Heart left ventricle (tissue), 16 donors: ENCODE measurements around the gene SCPEP1. TPM values are rescaled to one million over a fixed set of nuclear protein-coding genes. Genes with fewer than 3 reads are reported as not detected.

Experiments used
- ATAC-seq, 4 donors: fragments of 200-7000 bp; cut with Tn5 transposase; one replicate each; pipeline ENCODE4 v1.9.1; 2020 to 2022; ENCODE audit warnings: moderate library complexity in 4 of 4, mild to moderate bottlenecking in 3 of 4, moderate number of reproducible peaks in 1 of 4
- DNase-seq, 5 donors: peaks; one replicate each; pipeline ENCODE4 v3.0.0-alpha.2; 2020
- H3K27ac ChIP-seq, 12 donors: fragments of 200-600 bp; sonication (generic) in 4 of 12; one replicate each; pipeline versions ENCODE4 v1.5.0 to v1.8.0; 2016 to 2022; ENCODE audit warnings: mild to moderate bottlenecking in 2 of 12
- H3K27me3 ChIP-seq, 9 donors: fragments of 200-600 bp; sonication (generic) in 2 of 9; one replicate each; pipeline versions ENCODE4 v1.5.1 to v1.8.0; 2016 to 2022; ENCODE audit warnings: mild to moderate bottlenecking in 3 of 9
- H3K36me3 ChIP-seq, 9 donors: fragments of 200-600 bp; sonication (generic) in 2 of 9; one replicate each; pipeline versions ENCODE4 v1.5.0 to v1.8.0; 2018 to 2022; ENCODE audit warnings: mild to moderate bottlenecking in 2 of 9
- H3K4me1 ChIP-seq, 12 donors: fragments of 200-600 bp; sonication (generic) in 4 of 12; one replicate each; pipeline versions ENCODE4 v1.5.0 to v1.8.0; 2016 to 2022; ENCODE audit warnings: mild to moderate bottlenecking in 3 of 12
- H3K4me3 ChIP-seq, 12 donors: fragments of 200-600 bp; sonication (generic) in 4 of 12; one replicate each; pipeline versions ENCODE4 v1.5.0 to v1.8.0; 2017 to 2022; ENCODE audit warnings: mild to moderate bottlenecking in 9 of 12, moderate library complexity in 4 of 12
- H3K9me3 ChIP-seq, 12 donors: fragments of 200-600 bp; sonication (generic) in 4 of 12; one replicate each; pipeline versions ENCODE4 v1.5.0 to v1.8.0; 2016 to 2022; ENCODE audit warnings: mild to moderate bottlenecking in 1 of 12
- CTCF ChIP-seq, 12 donors: fragments of 200-600 bp; sonication (generic) in 4 of 12; IDR thresholded peaks; one replicate each; pipeline versions ENCODE4 v1.5.0 to v1.8.0; 2018 to 2022; ENCODE audit warnings: antibody characterized with exemption in 12 of 12, mild to moderate bottlenecking in 5 of 12
- POLR2A ChIP-seq, 2 donors: fragments of 450-650 bp; IDR thresholded peaks; one replicate each; pipeline ENCODE4 v1.6.1; 2017; ENCODE audit warnings: antibody characterized with exemption in 2 of 2, mild to moderate bottlenecking in 2 of 2, moderate library complexity in 2 of 2
- WGBS, 4 donors: extraction: QIAGEN DNeasy Blood & Tissue Kit in 2 of 4; methylation state at CpG; one replicate each; pipeline versions ENCODE4 v1.1.5 to v1.1.7; 2013 to 2018; 5-methylcytosine and 5-hydroxymethylcytosine counted together
- intact Hi-C, 10 donors: fragments of 100-400 bp; cut with DNase I; formaldehyde crosslinking; loops; one replicate each; pipeline versions ENCODE4 v1.11.1 to v1.14.2; 2022
- polyA plus RNA-seq, 2 donors: library from polyadenylated mRNA; stranded (reverse); fragments of 200-250 nt; gene quantifications; one replicate each; pipeline ENCODE4 v1.2.3, GENCODE V29; 2013
- total RNA-seq, 9 donors: library from RNA; depleted of rRNA in 2 of 9; stranded (reverse); fragments of >200 nt in 2 of 9; fragmentation: NEBNext Ultra II Directional in 3 of 9; extraction: Animal tissue kit (Norgen Biotek cat#: 25700) in 3 of 9; gene quantifications; one replicate each; pipeline versions ENCODE4 v1.1.0 to v1.2.4, GENCODE V29; 2016 to 2023
- donor health status: ischemic (EF 13 %, LVEDD 7.1; RV severe dilation, severe dysfunction).
- donor health status: healthy with polysubstance abuse.
- donor health status: DM: no; HTN: yes; CAD: no.
- donor health status: DM: no; HTN: no; CAD: no.
- donor health status: ischemic (EF 25% LVEDD 6.9; RV normal size, moderate dysfunction).
- donor health status: ischemic (EF 25% LVEDD 5.7; RV mildly dilated, moderate dysfunction).
- donor health status: healthy.
- donor health status: DM: yes; HTN: yes; CAD: no.
- donor health status: ischemic (EF 35%, LVEDD 5.7; RV mildly dilated, moderate dysfunction).
- donor health status: nonischemic (EF 11% LVEDD 7.7; RV severe dilation, severe dysfunction).
- donor health status: DM: yes; HTN: yes; CAD: no.
- donor health status: PGD.
- donor health status: ischemic (EF 29% LVEDD 5.4; RV normal size, mild dysfunction).
- donor health status: nonischemic (EF 23%, LVEDD 6.1; RV moderate dilation, normal function).

Gene SCPEP1
- total and polyA plus RNA-seq, 11 donors = 31.9 to 162 (median 58.0) TPM

- Histone ChIP-seq H3K27ac (peak overlapping the region in 9 of 12 donors; percentile 23 to 87 (median 61)), H3K27me3 (peaks cover 0 to 11% (median 0%) of the 10 kb centered on the region in 9 donors), H3K4me3 (no peak overlapping the region), H3K36me3 (no peaks in the 10 kb centered on the region), H3K4me1 (peaks cover 0 to 41% (median 13%) of the 10 kb centered on the region in 12 donors), H3K9me3 (no peaks in the 10 kb centered on the region)
- ATAC-seq (no peak), DNase-seq (no peak)
- 78 to 81% (median 79%) methylated on average over 10 of the region's 10 CpGs for WGBS, 4 donors
- TF ChIP-seq POLR2A (IDR thresholded peaks at IDR 0.05) (no peak), CTCF (IDR thresholded peaks at IDR 0.05) (no peak)
- intact Hi-C loops = loop anchor here in 1 of 10 donors (5.0 kb wide), 1 partner anchor 72 kb away; no protein-coding TSS in a partner anchor
Observed at GRCh38 chr17:57034807-57035754, 57.1 kb downstream of the SCPEP1 start.

GRCh38 chr17:57035971-57036481, 58.1 kb downstream of the SCPEP1 start:
- Histone ChIP-seq H3K27ac (peak overlapping the region in 11 of 12 donors; percentile 21 to 87 (median 60)), H3K9me3 (no peaks in the 10 kb centered on the region), H3K4me3 (peak overlapping the region in 2 of 12 donors; percentile 7 to 17), H3K36me3 (no peaks in the 10 kb centered on the region), H3K4me1 (peaks cover 0 to 41% (median 13%) of the 10 kb centered on the region in 12 donors), H3K27me3 (peaks cover 0 to 17% (median 0%) of the 10 kb centered on the region in 9 donors)
- ATAC-seq (peak in 3 of 4 donors; percentile 45 to 65 (median 48)), DNase-seq (peak in 4 of 5 donors; percentile 22 to 53 (median 34))
- WGBS, 4 donors = 32 to 42% (median 38%) methylated on average over 4 of the region's 4 CpGs
- TF ChIP-seq POLR2A (IDR thresholded peaks at IDR 0.05) (no peak), CTCF (IDR thresholded peaks at IDR 0.05) (no peak)
- intact Hi-C loops = no loop called here

- no peak for TF ChIP-seq CTCF (IDR thresholded peaks at IDR 0.05)
- TF ChIP-seq POLR2A (IDR thresholded peaks at IDR 0.05) = no peak
- no peaks in the 10 kb centered on the region for H3K9me3 ChIP-seq
- no peak for ATAC-seq
- intact Hi-C loops = no loop called here
- H3K4me3 ChIP-seq = no peak overlapping the region
- no peak overlapping the region for H3K27ac ChIP-seq
- H3K36me3 ChIP-seq = no peaks in the 10 kb centered on the region
- 76 to 85% (median 83%) methylated on average over 1 of the region's 1 CpG for WGBS, 4 donors
- H3K27me3 ChIP-seq = peaks cover 0 to 17% (median 0%) of the 10 kb centered on the region in 9 donors
- peaks cover 0 to 41% (median 13%) of the 10 kb centered on the region in 12 donors for H3K4me1 ChIP-seq
- no peak for DNase-seq
Observed at GRCh38 chr17:57037411-57037810, 59.5 kb downstream of the SCPEP1 start.

DNA sequence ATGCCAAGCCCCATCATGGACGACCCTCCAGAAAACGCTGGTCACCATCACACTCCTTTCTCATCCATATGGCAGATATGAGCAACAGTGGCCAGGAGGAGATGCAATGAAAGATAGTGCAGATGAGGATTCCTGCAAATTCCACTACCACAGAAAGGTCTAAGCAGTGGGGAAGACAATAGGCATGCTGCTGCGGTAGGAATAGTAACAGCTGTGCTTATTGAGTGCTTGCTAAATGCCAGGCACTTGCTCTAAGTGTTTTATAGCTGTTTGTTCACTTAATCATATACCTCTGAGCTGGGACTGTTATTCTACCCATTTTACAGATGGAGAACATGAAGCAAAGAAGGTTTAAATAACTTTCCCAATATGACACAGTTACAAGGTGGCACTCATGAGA, 60.6 kb downstream of the SCPEP1 start:
- no peak overlapping the region for H3K27ac ChIP-seq
- intact Hi-C loops = no loop called here
- WGBS, 4 donors = 70 to 83% (median 82%) methylated on average over 3 of the region's 3 CpGs

More for the DNA sequence above, 60.6 kb downstream of the SCPEP1 start:
- no peaks in the 10 kb centered on the region for H3K9me3 ChIP-seq
- peaks cover 0 to 37% (median 10%) of the 10 kb centered on the region in 12 donors for H3K4me1 ChIP-seq
- no peak for TF ChIP-seq POLR2A (IDR thresholded peaks at IDR 0.05)
- TF ChIP-seq CTCF (IDR thresholded peaks at IDR 0.05) = no peak
- ATAC-seq = no peak
- DNase-seq = no peak
- H3K4me3 ChIP-seq = no peak overlapping the region
- peaks cover 0 to 22% (median 2%) of the 10 kb centered on the region in 9 donors for H3K27me3 ChIP-seq
- H3K36me3 ChIP-seq = no peaks in the 10 kb centered on the region
